Erythroblast (primary cell): ENCODE results near the gene TSHZ3.

Experiments
- GATA1 ChIP-seq: IDR thresholded peaks from 2 replicates; pipeline ENCODE4 v1.6.1; 2011; ENCODE audit warnings: low read depth, mild to moderate bottlenecking, control low read depth, low read length, moderate library complexity
- POLR2A ChIP-seq: IDR thresholded peaks from 2 replicates; pipeline ENCODE4 v1.6.1; 2011; ENCODE audit warnings: mild to moderate bottlenecking, low read length

DNA sequence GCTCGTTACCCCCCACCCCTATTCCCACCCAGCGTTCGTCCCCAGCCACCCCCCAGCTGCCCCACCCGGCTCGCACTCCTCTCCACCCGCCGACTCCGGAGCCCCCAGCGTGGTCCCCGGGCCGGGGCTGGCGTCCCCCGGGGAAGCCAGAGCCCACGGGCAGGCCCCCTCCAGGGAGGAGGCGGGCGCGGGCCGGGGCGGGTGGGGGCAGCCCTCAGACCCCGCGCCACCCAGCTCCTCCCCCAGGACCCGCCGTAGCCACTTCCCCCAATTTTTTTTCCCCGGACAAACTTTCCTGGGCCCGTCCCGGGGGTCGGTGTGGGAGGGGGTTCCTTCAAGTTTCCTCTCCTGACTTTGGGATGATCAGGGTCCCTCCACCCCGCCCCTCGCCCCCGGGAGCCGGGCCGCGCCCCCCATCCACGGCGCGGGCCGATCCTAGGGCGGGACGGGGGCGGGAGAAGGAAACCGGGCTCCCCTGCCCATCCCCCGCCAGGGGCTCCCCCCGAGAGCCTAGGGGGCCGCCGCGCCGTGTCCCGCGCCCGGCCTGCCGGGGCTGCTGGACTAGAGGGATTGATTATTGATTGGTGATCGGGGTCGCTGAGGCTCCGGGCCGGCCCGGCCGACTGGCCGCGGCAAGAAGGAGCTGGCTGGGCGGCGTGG is 927 bp upstream of the TSHZ3 start:
- TF ChIP-seq POLR2A (no peak), GATA1 (no peak)
